Measurements from ENCODE around the gene TENT5A. TPM values are rescaled to one million over a fixed set of nuclear protein-coding genes. Genes with fewer than 3 reads are reported as not detected.

Gene TENT5A
- total RNA-seq, 1 donor from 2014 or later, result 23.0 TPM

- TF ChIP-seq, protein P1, sequence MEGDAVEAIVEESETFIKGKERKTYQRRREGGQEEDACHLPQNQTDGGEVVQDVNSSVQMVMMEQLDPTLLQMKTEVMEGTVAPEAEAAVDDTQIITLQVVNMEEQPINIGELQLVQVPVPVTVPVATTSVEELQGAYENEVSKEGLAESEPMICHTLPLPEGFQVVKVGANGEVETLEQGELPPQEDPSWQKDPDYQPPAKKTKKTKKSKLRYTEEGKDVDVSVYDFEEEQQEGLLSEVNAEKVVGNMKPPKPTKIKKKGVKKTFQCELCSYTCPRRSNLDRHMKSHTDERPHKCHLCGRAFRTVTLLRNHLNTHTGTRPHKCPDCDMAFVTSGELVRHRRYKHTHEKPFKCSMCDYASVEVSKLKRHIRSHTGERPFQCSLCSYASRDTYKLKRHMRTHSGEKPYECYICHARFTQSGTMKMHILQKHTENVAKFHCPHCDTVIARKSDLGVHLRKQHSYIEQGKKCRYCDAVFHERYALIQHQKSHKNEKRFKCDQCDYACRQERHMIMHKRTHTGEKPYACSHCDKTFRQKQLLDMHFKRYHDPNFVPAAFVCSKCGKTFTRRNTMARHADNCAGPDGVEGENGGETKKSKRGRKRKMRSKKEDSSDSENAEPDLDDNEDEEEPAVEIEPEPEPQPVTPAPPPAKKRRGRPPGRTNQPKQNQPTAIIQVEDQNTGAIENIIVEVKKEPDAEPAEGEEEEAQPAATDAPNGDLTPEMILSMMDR (conservative IDR thresholded peaks at IDR 0.05), result no peak
- Mint-ChIP-seq H3K27me3 (no peaks in the 10 kb centered on the region), H3K4me3 (no peak overlapping the region), H3K27ac (no peak overlapping the region), H3K9me3 (peaks cover 4% of the 10 kb centered on the region), H3K36me3 (no peaks in the 10 kb centered on the region), H3K4me1 (ENCODE audit: unreplicated experiment) (no peaks in the 10 kb centered on the region)
- DNase-seq (ENCODE audit: extremely low spot score, unreplicated experiment), result no peak
Measured at GRCh38 chr6:81697559-81697958, 54.9 kb downstream of the TENT5A start.

DNA sequence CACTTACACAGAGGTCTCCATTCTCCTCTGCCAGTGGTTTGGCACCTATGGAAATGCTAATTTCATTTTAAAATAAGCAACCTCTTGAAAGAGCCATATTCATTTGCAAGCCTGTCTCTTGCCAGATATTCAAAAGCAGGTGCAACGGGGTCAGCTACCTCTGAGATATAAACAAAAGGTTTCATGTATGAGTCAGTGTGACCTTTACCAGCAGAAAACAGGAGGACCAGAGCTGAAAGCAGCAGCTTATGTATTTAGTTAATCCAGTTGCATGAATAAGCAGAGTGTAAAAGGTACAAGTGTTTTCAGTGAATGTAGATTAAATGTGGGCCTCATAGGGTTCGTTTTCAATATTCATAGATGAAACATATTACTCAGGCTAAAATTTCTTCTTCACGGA lies 56.0 kb downstream of the TENT5A start:
- Mint-ChIP-seq H3K4me1 (ENCODE audit: unreplicated experiment) (no peaks in the 10 kb centered on the region), H3K27ac (no peak overlapping the region), H3K27me3 (no peaks in the 10 kb centered on the region), H3K4me3 (no peak overlapping the region), H3K9me3 (peaks cover 4% of the 10 kb centered on the region), H3K36me3 (no peaks in the 10 kb centered on the region)
- TF ChIP-seq, protein P1 (conservative IDR thresholded peaks at IDR 0.05), result no peak
- DNase-seq (ENCODE audit: extremely low spot score, unreplicated experiment), result no peak

Measured in type B pancreatic cell (in vitro differentiated cells).